Measurements from ENCODE around the gene CPPED1. TPM values are rescaled to one million over a fixed set of nuclear protein-coding genes. Genes with fewer than 3 reads are reported as not detected.

CPPED1 gene
- total and polyA plus RNA-seq, 10 donors: 10.0 to 66.3 (median 45.4) TPM

DNA sequence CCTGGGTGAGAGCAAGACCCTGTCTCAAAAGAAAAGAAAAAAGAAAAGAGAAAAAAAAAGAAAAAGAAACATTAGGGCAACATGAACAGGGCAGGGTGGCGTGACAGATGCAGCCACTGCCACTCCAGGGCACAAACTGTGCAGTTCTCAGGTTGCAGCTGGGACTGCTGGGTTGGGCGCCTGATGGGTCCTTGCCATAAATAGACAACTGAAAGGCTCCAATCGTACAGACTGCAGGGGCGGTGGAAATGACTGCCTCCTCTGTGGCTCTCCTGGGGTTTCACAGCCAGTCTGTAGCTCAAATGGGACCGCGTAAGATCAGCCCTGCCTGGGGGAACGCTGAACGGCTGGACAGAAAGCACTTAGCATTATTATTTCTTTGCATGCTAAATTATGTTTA lies 130.7 kb downstream of the CPPED1 start:
- DNase-seq: no peak
- Histone ChIP-seq H3K27ac (no peak overlapping the region), H3K4me1 (peaks cover 0 to 23% (median 2%) of the 10 kb centered on the region in 6 donors), H3K36me3 (peaks cover 0 to 47% (median 0%) of the 10 kb centered on the region in 6 donors), H3K4me3 (no peak overlapping the region), H3K9me3 (peaks cover 0 to 25% (median 21%) of the 10 kb centered on the region in 8 donors), H3K27me3 (replicated peaks in 1 of 7) (no peaks in the 10 kb centered on the region)
- no peak for TF ChIP-seq POLR2AphosphoS5 (IDR thresholded peaks at IDR 0.05)
- TF ChIP-seq, protein P1, sequence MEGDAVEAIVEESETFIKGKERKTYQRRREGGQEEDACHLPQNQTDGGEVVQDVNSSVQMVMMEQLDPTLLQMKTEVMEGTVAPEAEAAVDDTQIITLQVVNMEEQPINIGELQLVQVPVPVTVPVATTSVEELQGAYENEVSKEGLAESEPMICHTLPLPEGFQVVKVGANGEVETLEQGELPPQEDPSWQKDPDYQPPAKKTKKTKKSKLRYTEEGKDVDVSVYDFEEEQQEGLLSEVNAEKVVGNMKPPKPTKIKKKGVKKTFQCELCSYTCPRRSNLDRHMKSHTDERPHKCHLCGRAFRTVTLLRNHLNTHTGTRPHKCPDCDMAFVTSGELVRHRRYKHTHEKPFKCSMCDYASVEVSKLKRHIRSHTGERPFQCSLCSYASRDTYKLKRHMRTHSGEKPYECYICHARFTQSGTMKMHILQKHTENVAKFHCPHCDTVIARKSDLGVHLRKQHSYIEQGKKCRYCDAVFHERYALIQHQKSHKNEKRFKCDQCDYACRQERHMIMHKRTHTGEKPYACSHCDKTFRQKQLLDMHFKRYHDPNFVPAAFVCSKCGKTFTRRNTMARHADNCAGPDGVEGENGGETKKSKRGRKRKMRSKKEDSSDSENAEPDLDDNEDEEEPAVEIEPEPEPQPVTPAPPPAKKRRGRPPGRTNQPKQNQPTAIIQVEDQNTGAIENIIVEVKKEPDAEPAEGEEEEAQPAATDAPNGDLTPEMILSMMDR (IDR thresholded peaks at IDR 0.05 in 8 of 11, conservative IDR thresholded peaks at IDR 0.05 in 3 of 11): no peak
- no peak for TF ChIP-seq POLR2A (IDR thresholded peaks at IDR 0.05)
- WGBS, 5 donors: 85 to 93% (median 92%) methylated on average over 8 of the region's 8 CpGs
- intact Hi-C loops (cut with DNase I; ENCODE audit: low total_unique reads): no loop called here

DNA sequence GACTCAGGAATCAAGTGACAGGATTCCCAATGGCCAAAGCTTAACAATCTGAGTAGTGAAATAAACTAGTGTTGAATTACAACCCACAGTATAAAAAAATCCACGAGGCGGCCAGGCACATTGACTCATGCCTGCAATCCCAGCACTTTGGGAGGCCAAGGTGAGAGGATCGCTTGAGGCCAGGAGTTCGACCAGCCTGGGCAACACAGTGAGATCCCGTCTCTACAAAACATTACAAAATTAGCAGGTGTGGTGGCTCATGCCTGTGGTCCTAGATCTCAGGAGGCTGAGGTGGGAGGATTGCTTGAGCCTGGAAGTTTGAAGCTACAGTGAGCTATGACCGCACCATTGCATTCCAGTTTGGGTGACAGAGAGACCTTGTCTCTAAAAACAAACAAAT lies 133.8 kb downstream of the CPPED1 start:
- H3K36me3 ChIP-seq: peaks cover 0 to 58% (median 0%) of the 10 kb centered on the region in 6 donors
- intact Hi-C loops (cut with DNase I; ENCODE audit: low total_unique reads): no loop called here
- 93 to 100% (median 95%) methylated on average over 6 of the region's 6 CpGs for WGBS, 5 donors
- no peak for DNase-seq
- H3K9me3 ChIP-seq: peaks cover 0 to 45% (median 37%) of the 10 kb centered on the region in 8 donors
- no peak overlapping the region for H3K4me3 ChIP-seq
- H3K4me1 ChIP-seq: peaks cover 0 to 6% (median 0%) of the 10 kb centered on the region in 6 donors
- H3K27ac ChIP-seq: no peak overlapping the region
- H3K27me3 ChIP-seq (replicated peaks in 1 of 7): no peaks in the 10 kb centered on the region
- TF ChIP-seq, protein P1 (IDR thresholded peaks at IDR 0.05 in 8 of 11, conservative IDR thresholded peaks at IDR 0.05 in 3 of 11): no peak
- TF ChIP-seq POLR2AphosphoS5 (IDR thresholded peaks at IDR 0.05) (no peak), POLR2A (IDR thresholded peaks at IDR 0.05) (no peak)

DNA sequence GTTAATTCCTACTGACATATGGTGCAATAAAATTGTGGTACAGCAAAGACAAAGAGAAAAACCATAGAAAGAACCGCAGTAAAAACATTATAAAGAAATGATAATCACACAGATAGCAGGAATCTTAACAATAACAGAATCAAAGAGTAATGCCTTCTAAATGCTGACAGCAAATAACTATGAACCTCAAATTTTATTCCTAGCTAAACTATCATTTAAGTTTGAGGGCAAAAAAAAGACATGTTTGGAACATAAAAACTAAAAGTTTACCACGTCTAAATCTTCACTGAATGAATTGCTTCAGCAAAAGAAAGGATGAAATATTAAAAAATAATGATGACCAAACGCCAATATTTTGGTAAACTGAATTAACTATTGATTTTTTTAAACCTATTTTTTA lies 135.8 kb downstream of the CPPED1 start:
- intact Hi-C loops (cut with DNase I; ENCODE audit: low total_unique reads): no loop called here
- Histone ChIP-seq H3K4me1 (no peaks in the 10 kb centered on the region), H3K27me3 (replicated peaks in 1 of 7) (no peaks in the 10 kb centered on the region), H3K27ac (no peak overlapping the region), H3K4me3 (no peak overlapping the region), H3K9me3 (peaks cover 0 to 45% (median 37%) of the 10 kb centered on the region in 8 donors), H3K36me3 (peaks cover 0 to 65% (median 11%) of the 10 kb centered on the region in 6 donors)
- WGBS, 5 donors: 60 to 89% (median 75%) methylated on average over 3 of the region's 3 CpGs
- TF ChIP-seq, protein P1 (IDR thresholded peaks at IDR 0.05 in 8 of 11, conservative IDR thresholded peaks at IDR 0.05 in 3 of 11): no peak
- TF ChIP-seq POLR2AphosphoS5 (IDR thresholded peaks at IDR 0.05): no peak
- no peak for TF ChIP-seq POLR2A (IDR thresholded peaks at IDR 0.05)
- no peak for DNase-seq

DNA sequence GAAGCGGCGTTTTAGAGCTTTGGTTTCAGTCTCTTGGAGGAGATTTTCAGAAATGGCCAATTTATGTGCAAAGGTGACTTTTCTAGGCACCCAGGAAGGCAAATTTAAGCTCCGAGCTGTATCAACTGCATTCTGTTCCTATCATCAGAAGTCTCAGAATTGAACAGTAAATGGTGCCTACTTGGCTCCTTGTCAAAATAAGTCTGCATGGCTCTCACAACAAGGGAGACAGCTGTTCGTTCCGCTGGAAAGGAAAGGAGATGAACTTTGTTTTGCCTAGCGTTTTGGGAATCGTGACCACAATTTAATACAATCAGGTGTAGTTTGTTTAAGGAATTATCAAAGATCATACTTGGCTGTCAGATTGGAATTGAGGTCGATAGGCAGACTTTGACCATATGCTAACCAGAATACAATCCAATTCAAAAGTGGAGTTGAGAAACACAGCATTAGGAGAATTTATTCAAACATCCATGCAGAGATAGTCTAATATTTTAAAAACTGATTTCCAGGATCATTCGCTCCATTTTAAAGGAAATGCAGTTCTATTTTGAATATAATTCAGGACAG lies 139.4 kb downstream of the CPPED1 start:
- Histone ChIP-seq H3K27ac (no peak overlapping the region), H3K4me3 (no peak overlapping the region), H3K27me3 (replicated peaks in 1 of 7) (no peaks in the 10 kb centered on the region), H3K36me3 (peaks cover 0 to 59% (median 11%) of the 10 kb centered on the region in 6 donors), H3K4me1 (no peaks in the 10 kb centered on the region), H3K9me3 (peaks cover 0 to 42% (median 29%) of the 10 kb centered on the region in 8 donors)
- no peak for TF ChIP-seq POLR2A (IDR thresholded peaks at IDR 0.05)
- 95 to 98% (median 97%) methylated on average over 9 of the region's 9 CpGs for WGBS, 5 donors
- intact Hi-C loops (cut with DNase I; ENCODE audit: low total_unique reads): no loop called here
- DNase-seq: no peak

All from spleen (tissue), 11 donors.